Stimulated activated CD4-positive, alpha-beta T cell treated with anti-CD3 and anti-CD28 coated beads, Interleukin-1b, Interleukin-23, amount 100 ng/mL, for 24 hours (primary cell): ENCODE data around the gene RASGRP1.
A peak's percentile ranks its signal among the peaks of the same experiment; 100 is the strongest.

ENCODE experiments used
- DNase-seq, 4 experiments: peaks; one replicate each; pipeline ENCODE4 v3.0.0-alpha.2; 2020; ENCODE audit warnings: low read depth in 4 of 4, low spot score in 1 of 4

Gene RASGRP1

DNA sequence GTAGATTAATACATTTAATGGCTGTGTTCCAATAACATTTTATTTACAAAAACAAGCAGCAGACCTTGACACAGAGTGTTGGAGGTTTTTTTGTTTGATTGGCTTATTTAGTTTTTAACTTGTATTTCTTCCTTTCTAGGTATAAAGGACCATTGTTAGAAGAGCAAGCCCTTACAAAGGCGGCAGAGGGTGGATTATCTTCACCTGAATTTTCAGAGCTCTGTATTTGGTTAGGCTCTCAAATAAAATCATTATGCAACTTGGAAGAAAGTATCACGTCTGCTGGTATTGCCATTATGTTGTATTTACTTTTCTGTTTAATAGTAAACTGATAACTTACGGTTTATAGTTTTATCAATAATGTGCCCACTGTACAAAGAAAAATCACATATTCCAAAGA, 100.7 kb downstream of the RASGRP1 start:
- no peak for DNase-seq

DNA sequence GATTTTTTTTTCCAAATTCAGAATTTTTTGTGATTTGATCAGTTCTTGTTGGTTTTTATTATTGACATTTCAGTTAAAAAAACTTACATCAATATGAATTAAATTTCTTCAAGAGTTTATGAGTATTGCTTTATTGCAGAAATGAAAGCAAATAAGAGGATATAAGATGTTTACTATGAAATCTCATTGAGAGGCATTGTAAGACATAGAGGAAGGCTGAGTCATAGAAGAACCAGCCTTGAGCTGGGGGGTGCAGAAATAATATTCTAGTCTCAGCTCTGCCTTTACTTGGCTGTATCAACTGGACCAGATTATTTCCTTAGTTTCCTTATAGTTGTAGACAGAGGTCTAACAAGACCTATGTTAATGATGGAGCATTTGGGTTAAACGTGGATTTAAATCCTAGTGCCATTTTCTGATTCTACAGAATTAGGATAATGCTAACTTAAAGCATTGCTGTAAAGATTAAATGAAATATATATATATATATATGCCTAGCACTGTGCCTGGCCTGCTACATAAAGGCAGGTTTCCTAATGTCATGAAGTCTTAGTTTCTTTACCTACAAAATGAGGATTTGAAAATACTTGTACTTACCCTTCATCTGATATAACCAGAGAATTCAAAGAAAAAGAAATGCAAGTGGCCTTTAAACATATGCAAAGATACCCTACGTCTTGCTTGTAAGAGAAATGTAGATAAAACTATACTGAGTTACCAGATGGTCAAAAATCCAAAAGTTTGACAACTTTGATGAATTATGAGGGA, 103.4 kb downstream of the RASGRP1 start:
- no peak for DNase-seq

DNA sequence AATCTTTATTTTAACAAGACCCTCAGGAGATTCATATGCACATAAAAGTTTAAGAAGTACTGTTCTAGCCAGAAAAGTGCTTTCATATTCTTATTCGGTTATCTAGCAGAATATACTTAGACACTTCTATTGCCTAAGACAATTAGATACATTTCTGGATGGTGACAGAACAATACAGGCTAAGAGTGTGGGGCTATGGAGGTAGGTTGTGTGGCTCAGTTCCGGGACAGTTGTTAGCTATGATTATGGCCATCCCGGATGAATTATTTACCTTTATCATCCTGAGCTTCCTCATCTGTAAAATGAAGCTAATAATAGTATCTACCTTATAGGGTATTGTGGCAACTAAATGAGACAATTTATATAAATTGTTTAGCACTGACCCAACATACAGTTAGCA, 104.1 kb downstream of the RASGRP1 start:
- DNase-seq, result no peak

DNA sequence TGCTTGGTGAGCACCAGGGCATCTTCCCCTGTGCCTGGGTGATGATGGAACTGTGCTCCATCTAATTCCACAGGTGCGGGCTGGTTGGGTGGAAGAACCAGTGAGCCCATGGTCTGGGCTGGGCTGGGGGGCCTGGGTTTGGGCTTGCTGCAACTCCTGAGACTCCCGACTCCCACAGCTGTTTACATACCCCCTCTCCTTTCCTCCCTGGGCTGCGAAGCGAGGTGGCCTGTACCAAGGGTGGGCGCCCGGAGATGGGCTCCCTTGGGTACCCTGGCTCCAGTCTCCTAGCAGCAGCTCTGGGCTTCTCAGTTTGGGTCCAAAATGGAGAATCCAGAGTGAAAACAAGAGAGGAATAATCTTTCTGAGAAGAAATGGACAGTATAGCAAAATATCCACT, 105.1 kb downstream of the RASGRP1 start:
- DNase-seq, result no peak

DNA sequence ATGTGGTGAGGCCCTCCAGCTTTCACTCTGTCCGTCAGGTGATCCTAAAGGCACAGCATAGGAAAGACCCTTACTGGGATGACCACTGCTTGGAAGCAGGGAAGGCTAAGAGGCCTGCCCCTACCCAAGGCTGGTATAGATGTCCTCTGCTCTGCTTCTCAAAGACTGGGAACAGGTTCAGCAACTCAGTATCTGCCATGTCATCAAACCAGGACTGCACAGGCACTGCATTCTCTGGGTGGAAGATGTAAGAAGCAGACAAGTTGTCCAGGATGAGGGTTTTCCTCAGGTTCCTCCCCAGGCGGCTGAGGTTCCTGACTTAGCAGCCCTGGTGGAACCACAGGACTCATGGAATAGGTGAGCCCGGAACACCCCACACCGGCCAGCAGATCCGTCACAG, 106.0 kb downstream of the RASGRP1 start:
- no peak for DNase-seq

DNA sequence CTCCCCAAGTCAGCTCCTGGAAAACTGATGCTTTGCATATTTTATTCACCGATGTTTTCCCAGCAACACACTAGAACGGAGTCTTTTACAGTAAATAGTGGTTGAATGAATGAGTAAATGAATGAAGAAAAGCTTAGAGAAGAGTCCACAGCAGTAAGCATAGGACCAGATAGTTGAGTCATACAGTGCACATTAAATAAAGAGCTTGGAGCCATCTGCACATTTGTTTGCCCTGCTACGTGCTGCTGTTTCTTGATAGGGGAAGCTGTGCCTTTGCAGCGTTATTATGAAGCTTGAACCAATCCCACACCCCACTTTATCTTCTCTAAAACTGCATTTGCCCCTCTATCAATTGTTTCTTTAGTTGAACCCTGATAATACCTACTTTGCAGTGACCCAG, 109.5 kb downstream of the RASGRP1 start:
- no peak for DNase-seq

DNA sequence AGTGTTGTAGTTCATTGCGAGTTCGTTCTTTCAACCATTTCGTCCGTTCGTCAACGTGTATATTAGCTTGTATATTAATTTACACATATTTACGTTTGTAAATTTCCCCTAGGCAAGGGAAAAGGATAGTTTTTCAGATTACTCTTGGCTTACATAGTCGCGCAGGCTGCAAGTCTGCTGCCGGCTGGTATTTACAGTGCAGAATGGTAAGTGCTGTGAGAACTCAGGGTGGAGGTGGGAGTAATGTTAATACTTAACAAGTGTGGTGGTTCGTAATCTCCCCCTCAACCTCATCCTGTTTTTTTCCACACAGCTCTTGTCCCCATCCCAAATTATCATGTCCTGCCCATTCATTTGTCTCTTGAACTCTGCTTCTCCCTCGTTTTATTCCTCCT, 109.9 kb downstream of the RASGRP1 start:
- DNase-seq, result no peak

DNA sequence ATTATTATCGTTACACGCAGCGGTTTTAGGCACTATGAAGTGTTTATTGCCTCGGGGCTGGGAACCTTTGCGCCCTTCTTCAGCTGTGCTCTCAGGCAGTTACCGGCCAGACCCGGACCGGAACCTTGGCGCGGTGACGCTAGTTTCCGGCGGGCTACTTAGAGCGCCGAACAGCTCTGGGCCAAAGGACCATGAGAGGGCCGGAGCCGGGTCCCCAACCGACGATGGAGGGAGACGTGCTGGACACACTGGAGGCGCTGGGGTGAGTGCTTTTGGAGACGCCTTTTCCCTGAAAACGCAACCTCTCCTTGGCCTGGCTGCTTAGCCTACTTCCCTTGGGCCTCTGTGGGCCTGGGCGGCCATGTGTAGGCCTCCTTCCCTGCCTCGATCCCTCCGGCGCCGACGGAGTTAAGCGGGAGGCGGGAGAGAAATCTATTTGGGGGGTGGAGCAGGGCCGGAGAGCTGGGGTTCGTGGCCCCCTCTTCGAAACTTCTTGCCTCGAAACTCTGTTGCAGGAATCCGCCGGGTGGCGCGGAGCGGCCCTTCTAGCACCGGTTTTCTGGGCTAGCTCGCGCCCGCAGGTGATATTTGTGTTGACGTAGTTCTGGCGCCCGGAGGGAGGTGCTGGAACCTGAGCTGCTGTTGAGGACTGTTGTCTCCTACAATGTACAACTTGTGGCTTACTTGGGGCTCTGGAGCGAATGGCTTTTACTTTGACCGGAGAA, 110.5 kb downstream of the RASGRP1 start, which contains the start of gene FAM98B:
TSS of gene FAM98B (plus strand) at position 157 of the 725 bp plus-strand sequence. CDS start at position 192, 35 bp downstream.
- peak; percentile 79 to 88 (median 84) for DNase-seq

DNA sequence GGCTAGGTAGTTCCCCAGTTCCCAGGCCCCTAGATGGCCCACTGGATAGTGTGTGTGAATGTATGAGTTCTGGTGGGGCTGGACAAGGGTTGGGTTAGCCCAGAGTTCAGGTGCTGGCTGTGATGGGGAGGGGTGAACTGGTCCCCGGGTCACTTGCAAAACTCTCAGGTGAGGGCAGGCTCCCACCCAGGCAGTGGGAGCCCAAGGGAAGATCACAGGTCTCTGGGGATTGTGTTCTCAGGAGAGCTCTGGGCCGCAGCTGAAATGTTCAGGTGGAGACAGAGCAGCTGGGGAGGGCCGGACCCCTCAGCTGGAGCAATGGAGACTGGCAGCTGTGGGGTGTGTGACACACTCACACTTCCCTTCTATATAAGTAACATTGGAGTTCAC, 123.5 kb downstream of the RASGRP1 start:
- DNase-seq, result no peak

DNA sequence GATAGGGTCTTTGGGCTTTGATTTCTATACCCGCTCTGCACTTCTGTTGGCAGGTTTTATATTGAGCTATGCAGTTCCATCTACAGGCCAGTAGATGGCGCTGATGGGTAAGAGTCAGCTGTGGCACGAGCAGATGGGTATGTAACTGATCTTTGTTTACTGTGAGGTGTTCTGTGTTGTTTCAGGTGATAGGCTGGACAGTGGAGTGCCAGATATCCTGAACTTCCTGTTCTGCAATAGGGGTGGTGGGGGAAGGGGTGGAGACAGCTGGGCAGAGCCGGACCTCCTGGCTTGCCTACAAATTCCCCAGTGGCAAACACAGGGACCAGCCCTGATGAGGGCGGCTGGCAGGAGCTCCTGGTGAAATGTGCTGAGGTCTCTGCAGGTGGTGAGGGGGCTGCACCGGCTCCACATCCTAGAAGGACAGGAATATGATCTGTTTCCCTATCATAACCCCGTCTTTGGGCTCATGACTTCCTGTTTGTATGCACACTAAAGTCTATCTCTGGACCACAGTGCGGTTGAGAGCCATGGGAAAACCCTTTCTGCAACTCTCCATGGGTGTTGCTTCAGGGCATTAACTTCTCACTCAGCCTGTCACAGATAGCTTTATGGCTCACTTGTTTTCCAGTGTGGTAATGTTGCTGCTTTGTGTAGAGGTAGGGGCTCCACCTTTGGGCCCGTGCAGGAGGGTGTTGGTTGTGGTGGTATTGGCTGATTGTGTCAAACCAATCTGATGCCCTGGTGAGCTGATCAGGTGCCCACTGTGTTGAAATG, 124.1 kb downstream of the RASGRP1 start:
- peak in 3 of 4 experiments; percentile 19 to 32 (median 20) for DNase-seq
